Esophagus muscularis mucosa (tissue), 4 donors: ENCODE results near the gene IL20RA. TPM values are rescaled to one million over a fixed set of nuclear protein-coding genes. Genes with fewer than 3 reads are reported as not detected.

Source experiments
- DNase-seq: peaks from one replicate; pipeline ENCODE4 v3.0.0-alpha.2; 2017; ENCODE audit errors: extremely low spot score
- H3K27ac ChIP-seq, 4 donors: fragments of 200-600 bp; sonication (generic); replicated peaks in 1 of 4; 1 replicate in 3 of 4; 2 replicates in 1 of 4; pipeline ENCODE4 v1.5.1; 2016 to 2019; ENCODE audit warnings: mild to moderate bottlenecking in 1 of 4
- H3K27me3 ChIP-seq, 4 donors: fragments of 200-600 bp; sonication (generic); one replicate each; pipeline versions ENCODE4 v1.5.1 to v1.6.0; 2016 to 2019
- H3K36me3 ChIP-seq, 4 donors: fragments of 200-600 bp; sonication (generic); one replicate each; pipeline ENCODE4 v1.5.1; 2016 to 2019
- H3K4me1 ChIP-seq, 4 donors: fragments of 200-600 bp; sonication (generic); one replicate each; pipeline ENCODE4 v1.5.1; 2016 to 2019
- H3K4me3 ChIP-seq, 4 donors: fragments of 200-600 bp; sonication (generic); 1 replicate in 2 of 4; 2 replicates in 2 of 4; pipeline ENCODE4 v1.5.1; 2016 to 2019; ENCODE audit warnings: mild to moderate bottlenecking in 4 of 4, moderate library complexity in 1 of 4
- H3K9me3 ChIP-seq, 4 donors: fragments of 200-600 bp; sonication (generic); 1 replicate in 3 of 4; 2 replicates in 1 of 4; pipeline ENCODE4 v1.5.1; 2016 to 2019
- CTCF ChIP-seq, 3 experiments: fragments of 200-600 bp in 2 of 3; fragments of 450-650 bp in 1 of 3; sonication (generic) in 2 of 3; IDR thresholded peaks; one replicate each; pipeline ENCODE4 v1.5.1; 2017 to 2019; ENCODE audit warnings: antibody characterized with exemption in 3 of 3, mild to moderate bottlenecking in 2 of 3, moderate library complexity in 1 of 3
- EP300 ChIP-seq: sonication (generic); formaldehyde crosslinking; IDR thresholded peaks from one replicate; pipeline ENCODE4 v1.6.1; 2017; ENCODE audit warnings: antibody characterized with exemption
- POLR2A ChIP-seq: fragments of 450-650 bp; IDR thresholded peaks from one replicate; pipeline ENCODE4 v1.6.1; 2017; ENCODE audit warnings: antibody characterized with exemption, moderate library complexity, mild to moderate bottlenecking, low read depth
- POLR2AphosphoS5 ChIP-seq, 2 donors: sonication (generic); formaldehyde crosslinking; IDR thresholded peaks; one replicate each; pipeline ENCODE4 v1.6.1; 2017; ENCODE audit warnings: antibody characterized with exemption in 2 of 2
- WGBS: methylation state at CpG from one replicate; pipeline ENCODE4 v1.1.5; 2018; 5-methylcytosine and 5-hydroxymethylcytosine counted together
- intact Hi-C: fragments of 100-400 bp; cut with DNase I; formaldehyde crosslinking; loops from one replicate; pipeline ENCODE4 v1.15.1; 2023
- total RNA-seq, 4 donors: library from RNA; depleted of rRNA; stranded (reverse); fragments of >200 nt; gene quantifications; one replicate each; pipeline versions ENCODE4 v1.1.0 to v1.2.1, GENCODE V29; 2016

The IL20RA gene
- total RNA-seq, 4 donors from 2014 or later = 1.6 to 5.0 (median 2.2) TPM

- DNase-seq = no peak
- H3K4me1 ChIP-seq = no peaks in the 10 kb centered on the region
- no peaks in the 10 kb centered on the region for H3K9me3 ChIP-seq
- H3K4me3 ChIP-seq = no peak overlapping the region
- H3K36me3 ChIP-seq = no peaks in the 10 kb centered on the region
- intact Hi-C loops = loop anchor here (5.0 kb wide), 1 partner anchor 43 kb away; no protein-coding TSS in a partner anchor
- TF ChIP-seq POLR2A (no peak), POLR2AphosphoS5 (IDR thresholded peaks at IDR 0.05) (no peak), EP300 (no peak), CTCF (IDR thresholded peaks at IDR 0.05) (no peak)
- no peaks in the 10 kb centered on the region for H3K27me3 ChIP-seq
- 76% methylated on average over 6 of the region's 7 CpGs for WGBS
- H3K27ac ChIP-seq = no peak overlapping the region
These were observed 75.9 kb downstream of the IL20RA start for GRCh38 chr6:136968837-136969236.

- Histone ChIP-seq H3K9me3 (no peaks in the 10 kb centered on the region), H3K4me3 (no peak overlapping the region), H3K36me3 (no peaks in the 10 kb centered on the region), H3K27me3 (no peaks in the 10 kb centered on the region), H3K4me1 (no peaks in the 10 kb centered on the region), H3K27ac (no peak overlapping the region)
- TF ChIP-seq CTCF (IDR thresholded peaks at IDR 0.05) (peak; percentile 57 to 66 (median 65)), POLR2AphosphoS5 (IDR thresholded peaks at IDR 0.05) (no peak)
- 53% methylated on average over 19 of the region's 19 CpGs for WGBS
- no peak for DNase-seq
- intact Hi-C loops = loop anchor here (5.0 kb wide), 1 partner anchor 44 kb away; no protein-coding TSS in a partner anchor
These were observed 76.7 kb downstream of the IL20RA start for GRCh38 chr6:136967876-136968752.

GRCh38 chr6:136964398-136964797, 80.4 kb downstream of the IL20RA start:
- H3K27ac ChIP-seq = no peak overlapping the region
- H3K4me1 ChIP-seq = no peaks in the 10 kb centered on the region
- TF ChIP-seq POLR2A = no peak
- TF ChIP-seq CTCF (IDR thresholded peaks at IDR 0.05) = no peak
- TF ChIP-seq EP300 = no peak
- no peak for TF ChIP-seq POLR2AphosphoS5 (IDR thresholded peaks at IDR 0.05)
- intact Hi-C loops = no loop called here
- 92% methylated on average over 2 of the region's 2 CpGs for WGBS
- no peak overlapping the region for H3K4me3 ChIP-seq
- H3K9me3 ChIP-seq = no peaks in the 10 kb centered on the region
- DNase-seq = no peak
- peaks cover 0 to 6% (median 0%) of the 10 kb centered on the region in 4 donors for H3K27me3 ChIP-seq
- no peaks in the 10 kb centered on the region for H3K36me3 ChIP-seq

- intact Hi-C loops = no loop called here
- WGBS = 41% methylated on average over 2 of the region's 2 CpGs
- TF ChIP-seq POLR2A (no peak), CTCF (IDR thresholded peaks at IDR 0.05) (no peak), EP300 (no peak), POLR2AphosphoS5 (IDR thresholded peaks at IDR 0.05) (no peak)
- Histone ChIP-seq H3K4me3 (no peak overlapping the region), H3K36me3 (no peaks in the 10 kb centered on the region), H3K27ac (no peak overlapping the region), H3K4me1 (no peaks in the 10 kb centered on the region), H3K27me3 (peaks cover 0 to 15% (median 0%) of the 10 kb centered on the region in 4 donors), H3K9me3 (no peaks in the 10 kb centered on the region)
- no peak for DNase-seq
These were observed 81.5 kb downstream of the IL20RA start for GRCh38 chr6:136963259-136963658.
